Mucosa of descending colon (tissue), 3 donors: ENCODE data around the gene TNP1. TPM values are rescaled to one million over a fixed set of nuclear protein-coding genes. Genes with fewer than 3 reads are reported as not detected.

Experiments
- ATAC-seq: fragments of 200-7000 bp; cut with Tn5 transposase; one replicate; pipeline ENCODE4 v1.9.1; 2020; ENCODE audit warnings: mild to moderate bottlenecking, moderate library complexity
- DNase-seq, 3 donors: peaks; one replicate each; pipeline ENCODE4 v3.0.0-alpha.2; 2020
- H3K36me3 ChIP-seq: fragments of 200-600 bp; one replicate; pipeline ENCODE4 v1.8.0; 2021; ENCODE audit warnings: low read depth, mild to moderate bottlenecking
- H3K4me1 ChIP-seq: fragments of 200-600 bp; one replicate; pipeline ENCODE4 v1.8.0; 2021; ENCODE audit warnings: low read depth, mild to moderate bottlenecking
- H3K4me3 ChIP-seq: fragments of 200-600 bp; one replicate; pipeline ENCODE4 v1.8.0; 2021; ENCODE audit warnings: mild to moderate bottlenecking
- H3K9me3 ChIP-seq: fragments of 200-600 bp; one replicate; pipeline ENCODE4 v1.8.0; 2021; ENCODE audit warnings: mild to moderate bottlenecking
- CTCF ChIP-seq: fragments of 200-600 bp; IDR thresholded peaks from one replicate; pipeline ENCODE4 v1.8.0; 2022; ENCODE audit warnings: antibody characterized with exemption, mild to moderate bottlenecking
- intact Hi-C, 2 donors: fragments of 100-400 bp; cut with DNase I in 1 of 2; cut with micrococcal nuclease in 1 of 2; formaldehyde crosslinking; loops; one replicate each; pipeline versions ENCODE4 v1.11.0 to v1.11.1; 2022; cut with DNase I, micrococcal nuclease
- total RNA-seq, 3 donors: library from RNA; stranded (reverse); fragmentation: NEBNext Ultra II Directional in 2 of 3; extraction: Animal tissue kit (Norgen Biotek cat#: 25700) in 2 of 3; gene quantifications; one replicate each; pipeline versions ENCODE4 v1.2.1 to v1.2.4, GENCODE V29; 2021 to 2023
- donor health status: DM: no; HTN: no; CAD: no; lungs with moderate emphysema.
- donor health status: DM: no; HTN: no; CAD: no.
- donor health status: DM: no; HTN: yes; CAD: no.

TNP1 gene
- total RNA-seq, 3 donors from 2014 or later = not detected

- TF ChIP-seq CTCF = no peak
- no peaks in the 10 kb centered on the region for H3K36me3 ChIP-seq
- intact Hi-C loops = no loop called here
- ATAC-seq = no peak
- no peaks in the 10 kb centered on the region for H3K9me3 ChIP-seq
- no peaks in the 10 kb centered on the region for H3K4me1 ChIP-seq
- no peak for DNase-seq
- H3K4me3 ChIP-seq = no peak overlapping the region
Observed at GRCh38 chr2:216888081-216888480, 28.2 kb upstream of the TNP1 start.

GRCh38 chr2:216887138-216887537 lies 27.3 kb upstream of the TNP1 start:
- intact Hi-C loops = no loop called here

GRCh38 chr2:216885117-216885553 lies 25.3 kb upstream of the TNP1 start:
- H3K36me3 ChIP-seq = no peaks in the 10 kb centered on the region
- no peak overlapping the region for H3K4me3 ChIP-seq
- TF ChIP-seq CTCF = no peak
- ATAC-seq (no peak), DNase-seq (peak in 1 of 3 donors; percentile 40)
- no peaks in the 10 kb centered on the region for H3K4me1 ChIP-seq
- intact Hi-C loops = no loop called here
- no peaks in the 10 kb centered on the region for H3K9me3 ChIP-seq

More at GRCh38 chr2:216887138-216887537, 27.3 kb upstream of the TNP1 start:
- DNase-seq (no peak), ATAC-seq (no peak)
- no peak overlapping the region for H3K4me3 ChIP-seq
- no peaks in the 10 kb centered on the region for H3K36me3 ChIP-seq
- H3K4me1 ChIP-seq = no peaks in the 10 kb centered on the region
- TF ChIP-seq CTCF = no peak
- no peaks in the 10 kb centered on the region for H3K9me3 ChIP-seq

GRCh38 chr2:216884347-216884746 lies 24.5 kb upstream of the TNP1 start:
- no peaks in the 10 kb centered on the region for H3K4me1 ChIP-seq
- no peak overlapping the region for H3K4me3 ChIP-seq
- no peak for ATAC-seq
- TF ChIP-seq CTCF = no peak
- H3K36me3 ChIP-seq = no peaks in the 10 kb centered on the region
- no peak for DNase-seq
- intact Hi-C loops = no loop called here
- H3K9me3 ChIP-seq = no peaks in the 10 kb centered on the region

GRCh38 chr2:216882876-216883275 lies 23.0 kb upstream of the TNP1 start:
- ATAC-seq (no peak), DNase-seq (no peak)
- intact Hi-C loops = no loop called here
- no peak for TF ChIP-seq CTCF
- no peaks in the 10 kb centered on the region for H3K4me1 ChIP-seq
- H3K4me3 ChIP-seq = no peak overlapping the region
- no peaks in the 10 kb centered on the region for H3K9me3 ChIP-seq
- no peaks in the 10 kb centered on the region for H3K36me3 ChIP-seq

- Histone ChIP-seq H3K4me1 (no peaks in the 10 kb centered on the region), H3K4me3 (no peak overlapping the region), H3K9me3 (no peaks in the 10 kb centered on the region), H3K36me3 (no peaks in the 10 kb centered on the region)
- TF ChIP-seq CTCF = no peak
- ATAC-seq (no peak), DNase-seq (no peak)
- intact Hi-C loops = no loop called here
Observed at GRCh38 chr2:216881411-216881810, 21.5 kb upstream of the TNP1 start.
